CD4-positive, alpha-beta memory T cell (primary cell): ENCODE measurements around the gene ATP10A. TPM values are rescaled to one million over a fixed set of nuclear protein-coding genes. Genes with fewer than 3 reads are reported as not detected.
A peak's percentile ranks its signal among the peaks of the same experiment; 100 is the strongest.

ENCODE experiments used
- CTCF ChIA-PET: fragments of 350-600 bp; sonication (Branson Sonifier 250); formaldehyde crosslinking; loops from one replicate; lab custom pipeline; 2021; ENCODE audit warnings: inconsistent platforms; ENCODE audit not compliant: partially characterized antibody; lab: Charles Lee
- POLR2A ChIA-PET: fragments of 350-600 bp; sonication (Branson Sonifier 250); formaldehyde crosslinking; loops from one replicate; lab custom pipeline; 2021; ENCODE audit not compliant: partially characterized antibody; lab: Charles Lee
- DNase-seq, 5 donors: peaks; one replicate each; pipeline versions ENCODE4 v3.0.0 to v3.0.0-alpha.2; 2020 to 2022; ENCODE audit warnings: mixed read lengths in 1 of 5
- H3K27ac ChIP-seq: one replicate; pipeline ENCODE4 v1.7.0; 2013; ENCODE audit warnings: low read depth, low read length
- H3K27me3 ChIP-seq: 2 replicates; pipeline ENCODE4 v1.7.0; 2013; ENCODE audit warnings: mild to moderate bottlenecking, low read length, moderate library complexity; ENCODE audit not compliant: insufficient read depth
- H3K36me3 ChIP-seq: 2 replicates; pipeline ENCODE4 v1.7.0; 2013; ENCODE audit warnings: mild to moderate bottlenecking, low read length, moderate library complexity; ENCODE audit not compliant: insufficient read depth
- H3K4me1 ChIP-seq: 2 replicates; pipeline ENCODE4 v1.7.0; 2013; ENCODE audit warnings: mild to moderate bottlenecking, low read length, moderate library complexity; ENCODE audit not compliant: insufficient read depth
- H3K4me3 ChIP-seq, 2 donors: one replicate each; pipeline ENCODE4 v1.7.0; 2013; ENCODE audit warnings: low read length in 2 of 2, mild to moderate bottlenecking in 1 of 2
- H3K9me3 ChIP-seq, 2 donors: one replicate each; pipeline ENCODE4 v1.7.0; 2013; ENCODE audit warnings: low read length in 2 of 2, control low read depth in 1 of 2; ENCODE audit not compliant: control insufficient read depth in 1 of 2
- H3K27ac Mint-ChIP-seq, 7 donors: one replicate each; pipeline ENCODE4 v1.8.0; 2020 to 2021; ENCODE audit warnings: mixed read lengths in 7 of 7, mild to moderate bottlenecking in 6 of 7, inconsistent platforms in 3 of 7, moderate library complexity in 3 of 7
- H3K27me3 Mint-ChIP-seq, 2 donors: one replicate each; pipeline ENCODE4 v1.8.0; 2020 to 2021; ENCODE audit warnings: mixed read lengths in 2 of 2
- H3K36me3 Mint-ChIP-seq, 2 donors: one replicate each; pipeline ENCODE4 v1.8.0; 2020 to 2021; ENCODE audit warnings: mixed read lengths in 2 of 2, inconsistent platforms in 1 of 2, mild to moderate bottlenecking in 1 of 2
- H3K4me1 Mint-ChIP-seq, 4 donors: one replicate each; pipeline ENCODE4 v1.8.0; 2020 to 2021; ENCODE audit warnings: mixed read lengths in 4 of 4, mild to moderate bottlenecking in 1 of 4
- H3K4me3 Mint-ChIP-seq, 8 donors: one replicate each; pipeline ENCODE4 v1.8.0; 2020 to 2021; ENCODE audit warnings: mixed read lengths in 8 of 8, mild to moderate bottlenecking in 7 of 8, moderate library complexity in 6 of 8, inconsistent platforms in 3 of 8
- H3K9me3 Mint-ChIP-seq, 8 donors: one replicate each; pipeline ENCODE4 v1.8.0; 2020 to 2021; ENCODE audit warnings: mixed read lengths in 8 of 8, mild to moderate bottlenecking in 5 of 8, inconsistent platforms in 3 of 8, moderate library complexity in 1 of 8
- intact Hi-C: fragments of 100-400 bp; cut with micrococcal nuclease; formaldehyde crosslinking; loops from one replicate; pipeline ENCODE4 v1.15.1; 2023
- polyA plus RNA-seq, 2 donors: library from polyadenylated mRNA; unstranded; fragments of 300-500 nt; fragmentation: Illumina TruSeq; gene quantifications; one replicate each; pipeline ENCODE4 v1.2.3, GENCODE V29; 2021
- total RNA-seq, 2 experiments: library from RNA; stranded (reverse); gene quantifications; one replicate each; pipeline ENCODE4 v1.2.3, GENCODE V29; 2021

Gene ATP10A
- total and polyA plus RNA-seq, 4 experiments from 2014 or later, result 2.7 to 51.1 (median 29.7) TPM

DNA sequence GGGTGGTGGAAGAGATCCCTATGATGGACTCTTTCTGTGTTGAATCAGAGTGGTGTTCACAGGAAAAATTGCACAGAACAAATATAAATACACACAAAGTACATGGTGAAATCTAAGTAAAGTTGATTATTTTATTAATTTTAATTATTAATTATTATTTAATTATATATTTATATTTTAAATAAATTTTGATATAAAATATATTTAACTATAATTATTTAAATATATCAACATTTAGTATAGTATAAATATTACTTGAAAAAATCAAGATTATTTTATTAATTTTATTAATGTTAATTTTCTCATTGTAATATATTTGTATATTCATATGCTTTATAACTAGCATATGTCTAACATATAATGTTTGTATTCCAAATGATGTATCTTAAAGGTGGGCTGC is 11.3 kb upstream of the ATP10A start:
- H3K4me3 Mint-ChIP-seq, result no peak overlapping the region
- no peak overlapping the region for H3K4me3 ChIP-seq
- intact Hi-C loops, result no loop called here
- H3K4me1 Mint-ChIP-seq, result peaks cover 0 to 5% (median 2%) of the 10 kb centered on the region in 4 donors
- H3K27ac Mint-ChIP-seq, result no peak overlapping the region
- H3K27ac ChIP-seq, result no peak overlapping the region
- H3K36me3 ChIP-seq, result no peaks in the 10 kb centered on the region
- no peaks in the 10 kb centered on the region for H3K9me3 Mint-ChIP-seq
- no peaks in the 10 kb centered on the region for H3K27me3 Mint-ChIP-seq
- H3K36me3 Mint-ChIP-seq, result no peaks in the 10 kb centered on the region
- CTCF ChIA-PET, result no interaction called here
- H3K9me3 ChIP-seq, result no peaks in the 10 kb centered on the region
- DNase-seq, result no peak
- POLR2A ChIA-PET, result no interaction called here
- H3K27me3 ChIP-seq, result no peaks in the 10 kb centered on the region
- H3K4me1 ChIP-seq, result no peaks in the 10 kb centered on the region

DNA sequence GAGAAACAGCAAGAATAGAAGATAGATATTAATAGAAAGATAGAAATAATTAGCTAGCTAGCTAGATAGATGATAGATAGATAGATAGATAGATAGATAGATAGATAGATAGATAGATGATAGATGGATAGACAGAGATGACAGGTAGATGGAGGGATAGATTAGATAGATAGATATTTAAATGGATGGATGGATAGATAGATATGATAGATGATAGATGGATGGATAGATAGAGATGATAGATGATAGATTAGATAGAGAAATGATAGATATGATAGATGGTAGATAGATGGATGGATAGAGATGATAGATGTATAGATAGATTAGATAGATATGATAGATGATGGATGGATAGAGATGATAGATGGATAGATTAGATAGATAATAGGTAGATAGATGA is 8.3 kb upstream of the ATP10A start:
- H3K4me1 Mint-ChIP-seq, result peaks cover 0 to 7% (median 3%) of the 10 kb centered on the region in 4 donors
- H3K27me3 ChIP-seq, result no peaks in the 10 kb centered on the region
- H3K9me3 ChIP-seq, result no peaks in the 10 kb centered on the region
- no peak for DNase-seq
- H3K4me3 ChIP-seq, result no peak overlapping the region
- no peak overlapping the region for H3K27ac ChIP-seq
- intact Hi-C loops, result no loop called here
- H3K27me3 Mint-ChIP-seq, result no peaks in the 10 kb centered on the region
- no peak overlapping the region for H3K4me3 Mint-ChIP-seq
- ChIA-PET POLR2A (interaction anchor here (0.7 kb wide), 1 partner anchor 10 kb away, joined by 3 read pairs; no protein-coding TSS in a partner anchor), CTCF (no interaction called here)
- no peaks in the 10 kb centered on the region for H3K36me3 Mint-ChIP-seq
- H3K9me3 Mint-ChIP-seq, result no peaks in the 10 kb centered on the region
- H3K36me3 ChIP-seq, result no peaks in the 10 kb centered on the region
- no peaks in the 10 kb centered on the region for H3K4me1 ChIP-seq
- H3K27ac Mint-ChIP-seq, result no peak overlapping the region

DNA sequence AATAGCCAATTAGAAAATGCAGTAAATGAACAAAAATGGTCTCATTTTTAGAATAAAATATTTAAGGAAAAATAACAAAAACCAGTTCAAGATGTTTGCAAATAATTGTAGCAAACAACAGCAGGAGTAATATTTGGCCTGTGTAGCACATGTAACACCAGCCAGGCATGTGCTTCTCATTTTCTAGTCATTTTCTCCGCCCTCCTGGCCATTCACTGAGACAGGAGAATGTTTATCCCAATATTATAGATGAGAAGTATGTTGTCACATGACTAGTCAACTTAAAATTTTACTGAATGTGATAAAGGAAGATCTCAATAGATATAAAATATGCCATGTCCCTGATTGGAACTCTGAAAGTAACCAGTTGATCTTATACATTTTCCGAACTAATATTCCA is 7.8 kb upstream of the ATP10A start:
- no peak overlapping the region for H3K27ac ChIP-seq
- no peaks in the 10 kb centered on the region for H3K9me3 Mint-ChIP-seq
- intact Hi-C loops, result no loop called here
- H3K27me3 ChIP-seq, result no peaks in the 10 kb centered on the region
- no peaks in the 10 kb centered on the region for H3K36me3 ChIP-seq
- ChIA-PET POLR2A (no interaction called here), CTCF (no interaction called here)
- H3K4me3 Mint-ChIP-seq, result no peak overlapping the region
- no peak overlapping the region for H3K4me3 ChIP-seq
- no peak for DNase-seq
- no peaks in the 10 kb centered on the region for H3K4me1 ChIP-seq
- no peak overlapping the region for H3K27ac Mint-ChIP-seq
- peaks cover 0 to 7% (median 3%) of the 10 kb centered on the region in 4 donors for H3K4me1 Mint-ChIP-seq
- no peaks in the 10 kb centered on the region for H3K27me3 Mint-ChIP-seq
- H3K36me3 Mint-ChIP-seq, result no peaks in the 10 kb centered on the region
- no peaks in the 10 kb centered on the region for H3K9me3 ChIP-seq

DNA sequence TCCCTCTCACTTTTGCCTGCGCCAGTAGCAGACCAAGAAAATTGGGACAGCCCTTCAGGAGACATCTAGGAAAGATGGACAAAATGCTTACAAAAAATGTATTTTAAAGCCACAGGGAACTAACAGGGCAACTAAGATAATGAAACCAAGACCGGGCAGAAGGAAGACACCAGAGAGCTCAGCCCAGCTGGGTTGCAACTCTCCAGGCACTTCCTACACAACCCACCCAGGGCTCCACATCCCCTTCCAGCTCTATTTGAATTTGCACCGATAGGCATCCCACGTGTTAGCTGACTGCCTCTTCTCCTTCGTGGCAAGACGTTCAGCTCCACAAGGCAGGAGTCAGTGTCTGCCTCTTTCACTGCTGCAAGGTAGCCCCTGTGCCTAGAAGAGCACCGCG is 6.6 kb upstream of the ATP10A start:
- CTCF ChIA-PET, result interaction anchor here (1.0 kb wide), 1 partner anchor 21 kb away, joined by 4 read pairs; no protein-coding TSS in a partner anchor
- peak overlapping the region in 1 of 7 donors; percentile 65 for H3K27ac Mint-ChIP-seq
- no peaks in the 10 kb centered on the region for H3K9me3 ChIP-seq
- intact Hi-C loops, result loop anchor here (10.0 kb wide), 2 partner anchors 125 to 915 kb away; partner anchors contain the start of genes SNRPN and SNURF
- peaks cover 0 to 7% (median 3%) of the 10 kb centered on the region in 4 donors for H3K4me1 Mint-ChIP-seq
- no peaks in the 10 kb centered on the region for H3K36me3 ChIP-seq
- no peaks in the 10 kb centered on the region for H3K9me3 Mint-ChIP-seq
- H3K27me3 ChIP-seq, result no peaks in the 10 kb centered on the region
- H3K27ac ChIP-seq, result no peak overlapping the region
- H3K27me3 Mint-ChIP-seq, result no peaks in the 10 kb centered on the region
- no peak for DNase-seq
- no peaks in the 10 kb centered on the region for H3K4me1 ChIP-seq
- H3K36me3 Mint-ChIP-seq, result peaks cover 0 to 1% of the 10 kb centered on the region in 2 donors
- POLR2A ChIA-PET, result no interaction called here
- H3K4me3 ChIP-seq, result no peak overlapping the region
- no peak overlapping the region for H3K4me3 Mint-ChIP-seq

DNA sequence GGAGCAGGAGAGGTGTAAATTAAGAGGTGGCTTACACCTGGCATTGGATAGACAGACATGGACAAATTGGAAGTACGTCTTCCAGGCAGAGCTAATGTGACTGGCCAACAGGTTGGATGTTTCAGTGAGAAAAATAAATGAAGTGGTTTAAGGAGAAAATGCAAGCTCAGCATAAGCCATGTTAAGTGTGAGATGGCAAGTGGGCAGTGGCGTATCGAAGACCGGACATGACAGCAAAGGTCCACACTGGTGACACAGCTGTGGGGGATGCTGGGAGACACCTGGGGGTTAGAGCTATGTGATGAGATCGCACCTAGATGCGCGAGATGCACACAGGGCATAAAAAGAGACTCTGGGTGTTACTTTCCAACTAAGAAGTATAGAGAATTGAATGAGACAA is 3.7 kb upstream of the ATP10A start:
- no peaks in the 10 kb centered on the region for H3K36me3 ChIP-seq
- POLR2A ChIA-PET, result no interaction called here
- peaks cover 5 to 10% (median 7%) of the 10 kb centered on the region in 4 donors for H3K4me1 Mint-ChIP-seq
- no peaks in the 10 kb centered on the region for H3K4me1 ChIP-seq
- no peak for DNase-seq
- no peak overlapping the region for H3K27ac Mint-ChIP-seq
- H3K9me3 Mint-ChIP-seq, result no peaks in the 10 kb centered on the region
- H3K27ac ChIP-seq, result no peak overlapping the region
- peaks cover 0 to 6% of the 10 kb centered on the region in 2 donors for H3K36me3 Mint-ChIP-seq
- H3K27me3 ChIP-seq, result no peaks in the 10 kb centered on the region
- no peak overlapping the region for H3K4me3 ChIP-seq
- intact Hi-C loops, result loop anchor here (10.0 kb wide), 2 partner anchors 122 to 912 kb away; partner anchors contain the start of genes SNRPN and SNURF
- H3K4me3 Mint-ChIP-seq, result no peak overlapping the region
- no peaks in the 10 kb centered on the region for H3K27me3 Mint-ChIP-seq
- H3K9me3 ChIP-seq, result no peaks in the 10 kb centered on the region
- CTCF ChIA-PET, result no interaction called here

DNA sequence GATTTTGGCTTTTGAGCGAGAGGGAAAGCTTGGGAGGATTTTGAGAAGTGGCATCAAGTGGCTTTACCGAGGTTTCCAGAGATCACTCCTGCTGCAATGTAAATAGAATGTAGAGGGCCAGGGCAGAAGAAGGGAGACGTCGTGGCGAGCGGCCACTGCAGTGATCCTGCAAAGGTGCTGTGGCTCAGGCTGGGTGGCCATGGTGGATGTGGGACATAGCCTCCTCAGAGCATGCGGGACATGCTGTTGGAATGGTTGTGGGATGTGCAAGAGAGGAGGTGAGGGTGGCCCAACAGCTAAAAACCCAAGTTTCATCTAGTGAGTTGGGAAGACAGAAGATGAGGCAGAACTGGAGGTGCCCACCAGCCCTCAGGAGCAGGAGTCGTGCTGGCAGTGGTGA is 3.1 kb upstream of the ATP10A start:
- Histone ChIP-seq H3K36me3 (no peaks in the 10 kb centered on the region), H3K27me3 (no peaks in the 10 kb centered on the region), H3K9me3 (no peaks in the 10 kb centered on the region), H3K4me1 (peaks cover 6% of the 10 kb centered on the region), H3K27ac (no peak overlapping the region), H3K4me3 (no peak overlapping the region)
- H3K9me3 Mint-ChIP-seq, result no peaks in the 10 kb centered on the region
- peaks cover 5 to 13% (median 13%) of the 10 kb centered on the region in 4 donors for H3K4me1 Mint-ChIP-seq
- H3K4me3 Mint-ChIP-seq, result peak overlapping the region in 1 of 8 donors; percentile 22
- intact Hi-C loops, result loop anchor here (10.0 kb wide), 2 partner anchors 121 to 911 kb away; partner anchors contain the start of genes SNRPN and SNURF
- H3K36me3 Mint-ChIP-seq, result peaks cover 0 to 12% of the 10 kb centered on the region in 2 donors
- CTCF ChIA-PET, result interaction anchor here (0.6 to 1.9 kb wide), 4 partner anchors 13 to 82 kb away, joined by 3 to 9 read pairs (median 4); no protein-coding TSS in a partner anchor
- POLR2A ChIA-PET, result interaction anchor here (1.4 to 8.2 kb wide), 2 partner anchors 17 to 19 kb away, joined by 3 to 180 read pairs; no protein-coding TSS in a partner anchor
- no peak overlapping the region for H3K27ac Mint-ChIP-seq
- DNase-seq, result no peak
- no peaks in the 10 kb centered on the region for H3K27me3 Mint-ChIP-seq

DNA sequence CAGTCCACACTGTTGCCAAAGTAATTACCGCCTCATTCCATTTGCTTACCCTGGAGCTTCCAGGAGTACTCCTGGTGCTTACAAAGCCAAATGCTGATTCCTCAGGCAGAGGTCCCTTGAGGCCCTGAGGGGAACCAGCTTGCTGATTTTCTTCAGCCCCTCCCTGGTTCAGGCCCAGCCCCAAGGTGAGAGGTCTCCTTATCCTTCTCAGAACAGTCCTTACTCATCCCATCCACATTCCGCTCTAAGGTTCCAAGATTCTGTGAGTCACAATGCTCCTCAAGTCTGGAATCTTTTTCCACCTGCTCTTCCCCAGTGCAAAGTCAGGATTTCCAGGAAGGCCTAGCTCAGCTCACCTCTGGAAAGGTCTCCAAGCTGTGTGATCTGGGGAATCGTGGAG is 1.8 kb upstream of the ATP10A start:
- Histone ChIP-seq H3K27ac (no peak overlapping the region), H3K9me3 (no peaks in the 10 kb centered on the region), H3K36me3 (no peaks in the 10 kb centered on the region), H3K27me3 (no peaks in the 10 kb centered on the region), H3K4me1 (peaks cover 19% of the 10 kb centered on the region), H3K4me3 (no peak overlapping the region)
- peak overlapping the region in 6 of 8 donors; percentile 35 to 88 (median 82) for H3K4me3 Mint-ChIP-seq
- H3K4me1 Mint-ChIP-seq, result peaks cover 15 to 25% (median 24%) of the 10 kb centered on the region in 4 donors
- no peak for DNase-seq
- intact Hi-C loops, result loop anchor here (5.0 to 10.0 kb wide), 5 partner anchors 67 to 910 kb away; partner anchors contain the start of genes SNRPN and SNURF
- peak overlapping the region in 1 of 7 donors; percentile 86 for H3K27ac Mint-ChIP-seq
- CTCF ChIA-PET, result interaction anchor here (0.7 to 1.9 kb wide), 5 partner anchors 12 to 81 kb away, joined by 3 to 9 read pairs (median 3); no protein-coding TSS in a partner anchor
- peaks cover 0 to 19% of the 10 kb centered on the region in 2 donors for H3K36me3 Mint-ChIP-seq
- no peaks in the 10 kb centered on the region for H3K9me3 Mint-ChIP-seq
- H3K27me3 Mint-ChIP-seq, result no peaks in the 10 kb centered on the region
- POLR2A ChIA-PET, result interaction anchor here (1.4 to 8.2 kb wide), 2 partner anchors 16 to 21 kb away, joined by 3 to 180 read pairs; no protein-coding TSS in a partner anchor
